RWPE2 (cell line): ENCODE data around the gene UNCX.

Source experiments
- ATAC-seq: fragments of 200-7000 bp; cut with Tn5 transposase; 3 replicates; pipeline ENCODE4 v1.9.1; 2021; ENCODE audit warnings: low read depth
- DNase-seq: peaks from one replicate; pipeline ENCODE4 v3.0.0-alpha.2; 2020; ENCODE audit warnings: low spot score
- H3K27ac ChIP-seq: fragments of 450-650 bp; 2 replicates; pipeline ENCODE4 v1.5.1; 2017; ENCODE audit warnings: mild to moderate bottlenecking; ENCODE audit not compliant: poor library complexity, severe bottlenecking
- H3K27me3 ChIP-seq: fragments of 250-450 bp; sonication (Bioruptor Pico); 2 replicates; pipeline ENCODE4 v1.5.1; 2021; ENCODE audit warnings: mild to moderate bottlenecking, moderate library complexity; ENCODE audit not compliant: insufficient read depth, poor library complexity, severe bottlenecking
- H3K36me3 ChIP-seq: fragments of 250-450 bp; sonication (Bioruptor Pico); 2 replicates; pipeline ENCODE4 v1.5.1; 2020; ENCODE audit warnings: low read depth, mild to moderate bottlenecking, moderate library complexity
- H3K4me1 ChIP-seq: fragments of 250-450 bp; sonication (Bioruptor Pico); 2 replicates; pipeline ENCODE4 v1.5.1; 2021; ENCODE audit warnings: mild to moderate bottlenecking, moderate library complexity; ENCODE audit not compliant: insufficient read depth, poor library complexity, severe bottlenecking
- H3K4me3 ChIP-seq: fragments of 250-450 bp; sonication (Bioruptor Pico); 2 replicates; pipeline ENCODE4 v1.5.1; 2021; ENCODE audit warnings: mild to moderate bottlenecking, moderate library complexity; ENCODE audit not compliant: severe bottlenecking
- H3K9me3 ChIP-seq: fragments of 250-450 bp; sonication (Bioruptor Pico); 2 replicates; pipeline ENCODE4 v1.5.1; 2021; ENCODE audit warnings: mild to moderate bottlenecking, moderate library complexity; ENCODE audit not compliant: severe bottlenecking
- CTCF ChIP-seq: fragments of 450-650 bp; IDR thresholded peaks from one replicate; pipeline ENCODE4 v1.5.1; 2017; ENCODE audit warnings: mild to moderate bottlenecking, moderate library complexity; ENCODE audit not compliant: poor library complexity, severe bottlenecking

UNCX gene

GRCh38 chr7:1243290-1243963 lies 10.8 kb downstream of the UNCX start:
- H3K27me3 ChIP-seq = peaks cover 100% of the 10 kb centered on the region
- no peak overlapping the region for H3K27ac ChIP-seq
- TF ChIP-seq CTCF = no peak
- H3K4me3 ChIP-seq = no peak overlapping the region
- no peaks in the 10 kb centered on the region for H3K9me3 ChIP-seq
- H3K4me1 ChIP-seq = no peaks in the 10 kb centered on the region
- H3K36me3 ChIP-seq = no peaks in the 10 kb centered on the region
- ATAC-seq (no peak), DNase-seq (no peak)

GRCh38 chr7:1243964-1244416 lies 11.3 kb downstream of the UNCX start:
- Histone ChIP-seq H3K27me3 (peaks cover 100% of the 10 kb centered on the region), H3K4me1 (no peaks in the 10 kb centered on the region), H3K9me3 (no peaks in the 10 kb centered on the region), H3K4me3 (no peak overlapping the region), H3K27ac (no peak overlapping the region), H3K36me3 (no peaks in the 10 kb centered on the region)
- no peak for ATAC-seq
- TF ChIP-seq CTCF = no peak
- DNase-seq = no peak

GRCh38 chr7:1244700-1245523 lies 12.2 kb downstream of the UNCX start:
- Histone ChIP-seq H3K27ac (no peak overlapping the region), H3K27me3 (peaks cover 96% of the 10 kb centered on the region), H3K9me3 (no peaks in the 10 kb centered on the region), H3K4me1 (no peaks in the 10 kb centered on the region), H3K36me3 (no peaks in the 10 kb centered on the region), H3K4me3 (no peak overlapping the region)
- no peak for DNase-seq
- no peak for ATAC-seq
- no peak for TF ChIP-seq CTCF

GRCh38 chr7:1245524-1246050 lies 12.9 kb downstream of the UNCX start:
- Histone ChIP-seq H3K36me3 (no peaks in the 10 kb centered on the region), H3K4me1 (no peaks in the 10 kb centered on the region), H3K4me3 (no peak overlapping the region), H3K9me3 (no peaks in the 10 kb centered on the region), H3K27ac (no peak overlapping the region), H3K27me3 (peaks cover 96% of the 10 kb centered on the region)
- DNase-seq = no peak
- TF ChIP-seq CTCF = no peak
- ATAC-seq = no peak
